DOHH2 (cell line): ENCODE measurements around the gene HLA-G.

Source experiments
- H3F3A ChIP-seq: fragments of 200-600 bp; sonication (generic), shearing (Covaris generic); 2 replicates; pipeline ENCODE4 v1.6.0; 2016; ENCODE audit warnings: antibody characterized with exemption, mild to moderate bottlenecking; ENCODE audit not compliant: control insufficient read depth, insufficient read depth
- H3K27ac ChIP-seq: fragments of 200-600 bp; sonication (generic); 2 replicates; pipeline ENCODE4 v1.5.1; 2014; ENCODE audit warnings: low read depth, mild to moderate bottlenecking, low read length, moderate library complexity
- H3K27me3 ChIP-seq: fragments of 200-600 bp; sonication (generic); 2 replicates; pipeline ENCODE4 v1.6.1; 2014; ENCODE audit warnings: mild to moderate bottlenecking, low read length, mixed read lengths; ENCODE audit not compliant: control insufficient read depth
- H3K36me3 ChIP-seq: fragments of 200-600 bp; sonication (generic); 2 replicates; pipeline ENCODE4 v1.6.1; 2014; ENCODE audit warnings: mild to moderate bottlenecking, low read length, moderate library complexity, mixed read lengths; ENCODE audit not compliant: control insufficient read depth
- H3K4me1 ChIP-seq: fragments of 200-600 bp; sonication (generic); 2 replicates; pipeline ENCODE4 v1.6.1; 2014; ENCODE audit warnings: mild to moderate bottlenecking, low read length, mixed read lengths; ENCODE audit not compliant: control insufficient read depth
- H3K4me2 ChIP-seq: fragments of 200-600 bp; sonication (generic); 2 replicates; pipeline ENCODE4 v1.6.0; 2014; ENCODE audit warnings: mild to moderate bottlenecking, low read length, moderate library complexity
- H3K4me3 ChIP-seq: fragments of 200-600 bp; sonication (generic); 2 replicates; pipeline ENCODE4 v1.5.1; 2014; ENCODE audit warnings: mild to moderate bottlenecking, low read length, mixed read lengths
- H3K79me2 ChIP-seq: fragments of 200-600 bp; sonication (generic); 2 replicates; pipeline ENCODE4 v1.6.1; 2014; ENCODE audit warnings: mild to moderate bottlenecking, low read length, mixed read lengths; ENCODE audit not compliant: control insufficient read depth
- H3K9me2 ChIP-seq: fragments of 200-600 bp; sonication (generic); replicated peaks from 2 replicates; pipeline ENCODE4 v1.6.1; 2014; ENCODE audit warnings: mild to moderate bottlenecking, low read length, mixed read lengths; ENCODE audit not compliant: control insufficient read depth
- H3K9me3 ChIP-seq: fragments of 200-600 bp; sonication (generic); 2 replicates; pipeline ENCODE4 v1.6.1; 2014; ENCODE audit warnings: antibody characterized with exemption, low read length, mixed read lengths; ENCODE audit not compliant: control insufficient read depth, insufficient read depth
- H4K20me1 ChIP-seq: fragments of 200-600 bp; sonication (generic); 2 replicates; pipeline ENCODE4 v1.6.0; 2014; ENCODE audit warnings: low read depth, mild to moderate bottlenecking, antibody characterized with exemption, low read length, moderate library complexity; ENCODE audit not compliant: control insufficient read depth, insufficient read depth
- CTCF ChIP-seq: fragments of 200-600 bp; sonication (generic); IDR thresholded peaks from one replicate; pipeline ENCODE4 v1.5.1; 2014; ENCODE audit warnings: antibody characterized with exemption, mild to moderate bottlenecking, low read depth, low read length; ENCODE audit not compliant: poor library complexity, severe bottlenecking
- EZH2phosphoT487 ChIP-seq: fragments of 200-600 bp; sonication (generic); IDR thresholded peaks from 2 replicates; pipeline ENCODE4 v1.6.1; 2017; ENCODE audit warnings: borderline replicate concordance, mild to moderate bottlenecking, antibody characterized with exemption, low read length, moderate library complexity, mixed read lengths

Gene HLA-G

GRCh38 chr6:29850011-29850553 lies 22.5 kb downstream of the HLA-G start:
- H3K4me2 ChIP-seq: no peak overlapping the region
- H3F3A ChIP-seq: no peaks in the 10 kb centered on the region
- H3K27ac ChIP-seq: no peak overlapping the region
- H3K36me3 ChIP-seq: no peaks in the 10 kb centered on the region
- peaks cover 18% of the 10 kb centered on the region for H3K27me3 ChIP-seq
- H3K4me1 ChIP-seq: no peaks in the 10 kb centered on the region
- no peaks in the 10 kb centered on the region for H3K79me2 ChIP-seq
- H3K4me3 ChIP-seq: no peak overlapping the region
- H3K9me2 ChIP-seq: no peaks in the 10 kb centered on the region
- H4K20me1 ChIP-seq: no peaks in the 10 kb centered on the region
- H3K9me3 ChIP-seq: no peaks in the 10 kb centered on the region
- TF ChIP-seq EZH2phosphoT487 (no peak), CTCF (no peak)

GRCh38 chr6:29851190-29851589 lies 23.6 kb downstream of the HLA-G start:
- no peaks in the 10 kb centered on the region for H3K9me2 ChIP-seq
- no peaks in the 10 kb centered on the region for H3F3A ChIP-seq
- no peak for TF ChIP-seq EZH2phosphoT487
- no peak for TF ChIP-seq CTCF
- no peaks in the 10 kb centered on the region for H3K9me3 ChIP-seq
- H3K4me2 ChIP-seq: no peak overlapping the region
- H3K36me3 ChIP-seq: no peaks in the 10 kb centered on the region
- H3K27ac ChIP-seq: no peak overlapping the region
- H3K27me3 ChIP-seq: peaks cover 20% of the 10 kb centered on the region
- H3K79me2 ChIP-seq: no peaks in the 10 kb centered on the region
- H3K4me1 ChIP-seq: no peaks in the 10 kb centered on the region
- no peak overlapping the region for H3K4me3 ChIP-seq
- H4K20me1 ChIP-seq: no peaks in the 10 kb centered on the region

- no peak overlapping the region for H3K27ac ChIP-seq
- H4K20me1 ChIP-seq: no peaks in the 10 kb centered on the region
- no peaks in the 10 kb centered on the region for H3K9me2 ChIP-seq
Measured at GRCh38 chr6:29853245-29853644, 25.6 kb downstream of the HLA-G start.

More at GRCh38 chr6:29853245-29853644, 25.6 kb downstream of the HLA-G start:
- Histone ChIP-seq H3K4me3 (no peak overlapping the region), H3K4me1 (no peaks in the 10 kb centered on the region), H3K4me2 (no peak overlapping the region), H3K36me3 (no peaks in the 10 kb centered on the region), H3K9me3 (no peaks in the 10 kb centered on the region), H3F3A (no peaks in the 10 kb centered on the region), H3K27me3 (peaks cover 20% of the 10 kb centered on the region), H3K79me2 (no peaks in the 10 kb centered on the region)
- no peak for TF ChIP-seq EZH2phosphoT487
- no peak for TF ChIP-seq CTCF
